GM19328 (cell line): ENCODE data around the gene PALLD.
"Not testable (repeated sequence)": the region's sequence is repeated elsewhere in the genome, so short reads cannot be mapped to it uniquely, and the experiment has no call there.

Source experiments
- ATAC-seq: cut with Tn5 transposase; IDR thresholded peaks from one replicate; pipeline ENCODE4 v1.9.1; 2021; ENCODE audit warnings: mild to moderate bottlenecking, moderate library complexity; ENCODE audit not compliant: unreplicated experiment

Gene PALLD

DNA sequence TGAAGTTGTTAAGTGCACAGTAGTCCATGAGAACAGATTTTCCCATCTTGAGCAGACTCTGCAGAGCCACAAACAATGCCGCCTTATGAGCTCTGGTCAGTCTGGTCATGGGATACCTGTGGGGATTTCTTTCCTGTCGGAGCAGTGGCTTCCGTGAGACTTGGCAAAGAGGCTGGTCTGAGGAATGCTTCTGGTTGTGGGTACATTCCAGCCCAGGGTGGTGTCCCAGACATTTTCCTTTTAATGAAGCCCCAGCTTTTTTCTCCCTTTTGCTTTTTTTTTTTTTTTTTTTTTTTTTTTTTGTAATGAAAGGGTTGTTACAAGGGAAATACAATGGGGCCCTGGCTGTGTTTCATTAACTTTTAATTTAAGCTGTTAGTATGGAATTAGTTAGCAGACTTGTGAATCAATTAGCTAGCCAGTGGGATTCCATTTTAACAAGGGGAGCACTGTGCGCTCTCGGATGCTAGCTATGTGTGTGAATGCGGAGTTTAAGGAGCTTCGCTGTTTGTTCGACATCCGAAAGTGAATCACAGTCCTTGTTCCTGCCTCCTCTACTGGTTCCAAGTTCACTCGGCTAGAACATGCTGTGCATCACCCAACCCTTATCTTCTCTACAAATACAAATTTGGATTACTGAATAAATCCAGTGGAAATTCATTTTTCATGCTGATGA, 288.1 kb downstream of the PALLD start:
- ATAC-seq = no peak

DNA sequence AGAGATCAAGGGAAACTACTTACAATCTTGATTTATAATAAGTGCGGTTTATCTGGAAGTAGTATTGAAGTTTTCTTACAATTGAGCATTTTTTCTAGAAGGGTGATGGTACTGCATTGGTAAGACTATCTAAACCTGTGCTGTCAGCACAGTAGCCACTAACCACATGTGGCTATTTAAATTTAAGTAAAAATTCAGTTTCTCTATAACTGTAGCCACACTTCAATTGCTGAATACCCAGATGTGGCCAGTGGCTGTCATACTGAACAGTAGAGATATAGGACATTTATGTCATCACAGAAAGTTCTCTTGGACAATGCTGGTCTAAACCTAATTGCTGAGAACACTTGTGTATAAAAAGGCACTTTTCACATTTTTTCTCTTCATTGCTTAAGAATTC, 290.5 kb downstream of the PALLD start:
- no peak for ATAC-seq

- no peak for ATAC-seq
Observed at GRCh38 chr4:168787801-168788595, 291.1 kb downstream of the PALLD start.

DNA sequence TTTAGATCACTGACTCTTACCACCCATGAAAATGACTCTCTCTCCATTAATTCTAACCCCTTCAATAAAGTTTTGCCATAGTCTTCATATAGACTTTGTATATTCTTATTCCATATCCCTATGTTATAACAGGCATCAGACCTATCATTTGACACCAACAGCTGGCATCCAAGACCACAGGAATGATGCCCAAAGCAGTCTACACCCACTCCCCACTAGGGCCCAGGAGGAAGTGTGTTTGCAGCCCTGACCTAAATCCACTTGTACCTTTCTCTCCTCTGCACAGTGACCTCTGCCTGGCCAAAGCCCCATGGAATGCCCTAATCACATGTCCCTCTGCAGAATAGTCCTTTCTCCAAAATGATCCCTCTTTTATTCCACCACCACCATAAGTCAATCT, 294.0 kb downstream of the PALLD start:
- ATAC-seq = no peak

GRCh38 chr4:168791376-168791775, 294.5 kb downstream of the PALLD start:
- no peak for ATAC-seq

DNA sequence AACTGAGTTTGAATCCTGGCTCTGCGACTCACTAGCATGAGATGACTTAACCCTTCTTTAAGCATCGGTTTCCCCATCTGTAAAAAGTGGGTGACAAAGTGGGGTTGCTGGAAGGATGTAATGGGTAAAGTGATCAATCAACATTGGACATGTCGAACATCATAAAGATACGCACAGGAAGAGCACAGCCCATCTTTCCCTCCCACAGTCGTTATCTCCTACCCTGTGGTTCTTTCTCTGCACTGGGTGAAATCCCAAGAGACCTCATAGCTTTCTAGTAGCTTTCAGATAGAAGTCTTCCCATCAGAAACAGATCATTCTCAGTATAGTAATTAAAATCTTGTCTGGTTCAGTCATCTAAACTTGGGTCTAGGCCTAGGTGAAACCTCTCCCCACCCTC, 296.7 kb downstream of the PALLD start:
- ATAC-seq = no peak

GRCh38 chr4:168794092-168794707, 297.3 kb downstream of the PALLD start:
- no peak for ATAC-seq

DNA sequence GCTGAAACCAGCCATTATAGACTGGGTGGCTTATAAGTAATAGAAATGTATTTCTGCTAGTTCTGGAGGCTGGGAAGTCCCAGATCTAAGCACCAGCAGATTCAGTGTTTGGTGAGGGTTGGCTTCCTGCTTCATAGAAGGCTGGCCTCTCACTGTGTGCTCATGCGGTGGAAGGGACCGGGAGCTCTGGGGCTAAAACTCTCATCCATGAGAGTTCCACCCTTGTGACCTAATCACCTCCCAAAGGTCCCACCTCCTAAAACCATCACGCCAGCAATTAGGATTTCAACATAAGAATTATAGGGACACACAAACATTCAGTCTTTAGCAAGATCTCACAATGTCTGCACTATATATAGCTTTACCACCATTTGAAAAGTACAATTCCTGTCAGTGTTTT, 298.0 kb downstream of the PALLD start:
- no peak for ATAC-seq

DNA sequence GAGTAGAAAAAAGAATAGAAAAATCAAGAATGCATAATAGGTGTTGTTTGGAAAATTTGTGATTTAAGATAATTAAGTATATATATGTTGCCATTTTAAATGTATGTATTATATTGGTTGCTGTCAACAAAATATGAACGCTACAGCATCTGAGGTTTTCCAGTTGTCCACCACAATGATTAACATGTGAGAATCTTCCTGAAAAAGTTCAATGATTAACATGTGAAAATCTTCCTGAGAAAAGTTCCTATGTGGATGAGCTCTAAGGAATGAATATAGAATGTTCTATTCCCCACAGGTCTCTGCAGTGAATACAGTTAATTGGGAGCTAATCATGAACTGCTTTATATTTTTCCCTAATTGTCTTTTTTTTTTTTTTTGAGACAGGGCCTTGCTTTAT, 298.5 kb downstream of the PALLD start:
- no peak for ATAC-seq

GRCh38 chr4:168796362-168797106, 299.7 kb downstream of the PALLD start:
- no peak for ATAC-seq

DNA sequence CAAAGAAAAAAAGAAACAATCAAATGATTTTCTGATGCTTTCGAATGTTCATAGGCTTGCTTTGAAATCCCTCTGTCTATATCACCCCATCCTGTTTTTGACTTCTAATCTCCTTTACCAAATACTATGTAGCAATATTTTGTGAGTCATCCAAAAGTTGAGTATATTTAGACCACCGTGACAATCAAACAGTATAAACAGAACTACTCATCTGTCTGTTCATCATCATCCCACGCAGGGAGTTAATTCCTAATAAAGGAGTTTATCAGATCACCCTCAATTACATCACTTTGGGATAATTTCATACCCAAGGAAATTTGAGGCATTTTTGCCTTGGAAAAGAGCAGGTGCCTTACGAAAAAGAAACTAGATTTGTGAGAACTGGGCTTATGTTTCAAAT, 300.3 kb downstream of the PALLD start:
- no peak for ATAC-seq

DNA sequence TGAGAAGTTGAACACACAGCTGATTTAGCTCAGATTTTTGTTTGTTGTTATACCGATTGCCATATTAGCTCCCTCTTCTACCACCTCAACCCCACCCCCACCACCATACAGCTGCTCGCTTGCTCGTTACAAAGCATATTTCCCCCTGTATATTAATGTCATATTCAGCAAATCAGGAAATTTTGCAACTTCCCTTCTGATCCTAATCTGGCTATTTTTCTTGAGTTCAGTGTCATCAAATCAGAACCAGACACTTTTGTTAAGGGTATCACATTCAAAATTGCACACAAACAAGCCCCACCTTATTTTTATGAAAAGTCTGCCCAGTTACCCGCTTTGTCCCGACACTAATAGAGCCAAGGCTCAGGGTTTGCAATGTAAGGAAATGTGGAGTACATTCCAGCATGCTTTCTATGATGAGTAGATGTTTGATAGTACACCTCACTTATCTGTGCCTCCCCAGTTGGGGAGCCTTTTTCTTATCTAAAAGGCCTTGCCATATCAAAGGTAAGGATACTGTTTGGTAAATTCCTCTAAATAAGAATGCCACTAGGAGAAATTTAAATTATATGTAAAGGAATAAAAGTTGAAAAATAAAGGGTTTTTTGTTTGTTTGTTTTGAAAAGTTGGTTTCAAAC, 301.0 kb downstream of the PALLD start:
- no peak for ATAC-seq

GRCh38 chr4:168800926-168801325, 304.1 kb downstream of the PALLD start:
- ATAC-seq = no peak

DNA sequence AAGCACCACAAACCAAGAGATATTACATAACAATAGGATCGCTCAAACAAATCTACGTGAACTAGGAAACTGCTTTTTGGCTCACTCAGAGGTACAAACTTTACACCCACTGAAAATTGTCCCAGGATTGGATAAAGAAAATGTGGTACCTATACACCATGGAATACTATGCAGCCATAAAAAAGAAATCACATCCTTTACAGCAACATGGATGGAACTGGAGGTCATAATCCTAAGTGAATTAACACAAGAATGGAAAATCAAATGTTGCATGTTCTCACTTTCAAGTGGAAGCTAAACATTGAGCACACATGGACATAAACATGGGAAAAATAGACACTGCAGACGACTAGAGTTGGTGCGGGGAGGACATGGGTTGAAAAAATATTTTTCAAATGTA, 305.4 kb downstream of the PALLD start:
- no peak for ATAC-seq

DNA sequence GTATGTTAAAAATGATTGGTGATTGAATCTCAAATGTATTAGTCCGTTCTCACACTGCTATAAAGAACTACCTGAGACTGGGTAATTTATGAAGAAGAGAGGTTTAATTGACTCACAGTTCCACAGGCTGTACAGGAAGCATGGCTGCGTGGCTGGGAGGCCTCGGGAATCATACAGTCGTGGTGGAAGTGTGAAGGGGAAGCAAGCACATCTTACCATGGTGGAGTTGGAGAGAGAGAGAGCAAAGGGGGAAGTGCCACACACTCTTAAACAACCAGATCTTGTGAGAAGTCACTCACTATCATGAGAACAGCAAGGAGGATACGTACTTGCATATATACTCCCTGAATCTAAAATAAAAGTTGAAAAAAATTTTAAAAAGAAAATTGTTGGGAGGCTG, 306.2 kb downstream of the PALLD start:
- ATAC-seq = not testable (repeated sequence)

- no peak for ATAC-seq
Observed at GRCh38 chr4:168803732-168804131, 306.9 kb downstream of the PALLD start.

GRCh38 chr4:168804146-168804545, 307.3 kb downstream of the PALLD start:
- ATAC-seq = no peak

DNA sequence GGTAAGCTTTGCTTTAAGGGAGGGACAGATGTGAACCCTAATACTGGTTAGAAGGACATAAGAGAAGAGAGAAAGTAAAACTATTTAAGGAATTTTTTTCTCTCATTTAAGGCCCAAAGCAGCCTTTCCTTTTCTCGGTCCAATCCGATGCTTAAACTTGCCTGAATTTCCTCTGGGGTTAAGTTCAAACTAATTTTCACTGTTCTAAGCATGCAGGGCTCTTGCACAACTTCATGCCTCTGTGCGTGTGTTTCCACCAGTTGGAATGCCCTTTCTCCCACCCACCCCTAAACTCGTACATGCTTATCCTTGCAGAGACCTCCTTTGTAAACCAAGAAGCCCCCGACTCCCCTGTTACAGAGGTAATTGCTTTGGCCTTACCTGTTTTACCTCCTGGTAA, 308.5 kb downstream of the PALLD start:
- ATAC-seq = no peak

DNA sequence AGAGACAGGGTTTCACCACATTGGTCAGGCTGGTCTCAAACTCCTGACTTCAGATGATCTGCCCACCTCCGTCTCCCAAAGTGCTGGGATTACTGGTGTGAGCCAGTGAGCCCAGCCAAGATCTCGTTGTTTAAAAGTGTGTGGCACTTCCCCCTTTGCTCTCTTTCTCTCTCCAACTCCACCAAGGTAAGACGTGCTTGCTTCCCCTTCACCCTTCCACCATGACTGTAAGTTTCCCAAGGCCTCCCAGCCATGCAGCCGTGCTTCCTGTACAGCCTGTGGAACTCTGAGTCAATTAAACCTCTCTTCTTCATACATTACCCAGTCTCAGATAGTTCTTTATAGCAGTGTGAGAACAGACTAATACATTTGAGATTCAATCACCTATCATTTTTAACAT, 309.4 kb downstream of the PALLD start:
- ATAC-seq = not testable (repeated sequence)

- ATAC-seq = no peak
Observed at GRCh38 chr4:168811207-168811606, 314.4 kb downstream of the PALLD start.
